Right lobe of liver (tissue), 4 donors: Measurements from ENCODE around the gene ZNF180.

Experiments used
- CTCF ChIP-seq, 4 donors: fragments of 200-600 bp in 3 of 4; fragments of 450-650 bp in 1 of 4; IDR thresholded peaks; one replicate each; pipeline versions ENCODE4 v1.5.1 to v1.8.0; 2016 to 2022; ENCODE audit warnings: antibody characterized with exemption in 4 of 4, mild to moderate bottlenecking in 2 of 4
- POLR2A ChIP-seq: fragments of 450-650 bp; IDR thresholded peaks from one replicate; pipeline ENCODE4 v1.6.1; 2017; ENCODE audit warnings: antibody characterized with exemption, mild to moderate bottlenecking
- donor health status: DM: no; HTN: no; CAD: no.
- donor health status: DM: no; HTN: no; CAD: no.
- donor health status: DM: no; HTN: yes; CAD: no.

DNA sequence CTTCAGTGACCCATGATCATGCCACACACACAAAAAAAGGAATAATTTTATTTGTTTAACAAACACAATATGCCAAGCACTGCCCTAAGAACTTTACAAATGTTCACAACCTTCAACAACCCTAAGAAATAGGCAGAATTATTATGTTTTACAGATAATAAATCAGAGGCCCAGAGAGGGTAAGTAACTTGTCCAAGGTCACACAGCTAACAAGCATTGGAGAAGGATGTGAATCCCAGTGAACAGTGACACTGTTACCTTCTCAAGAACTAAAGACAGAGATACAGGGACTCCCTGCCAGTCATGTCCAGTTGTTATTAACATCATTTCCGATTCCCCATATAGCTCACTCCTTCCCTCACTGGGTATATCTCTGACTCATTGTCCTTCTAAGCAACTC lies 15.6 kb upstream of the ZNF180 start:
- TF ChIP-seq POLR2A (no peak), CTCF (IDR thresholded peaks at IDR 0.05) (no peak)
